MM.1S (cell line): Measurements from ENCODE around the gene TLR9.

Source experiments
- DNase-seq: peaks from one replicate; pipeline ENCODE4 v3.0.0-alpha.2; 2015
- H2AFZ ChIP-seq: fragments of 300-600 bp; sonication (generic); 2 replicates; pipeline ENCODE4 v1.6.0; 2016; ENCODE audit warnings: antibody characterized with exemption, low read length
- H3F3A ChIP-seq: fragments of 300-600 bp; sonication (generic); 2 replicates; pipeline ENCODE4 v1.6.1; 2016; ENCODE audit warnings: mild to moderate bottlenecking, antibody characterized with exemption, low read length, moderate library complexity, mixed read lengths; ENCODE audit not compliant: insufficient read depth
- H3K27ac ChIP-seq: fragments of 300-600 bp; sonication (generic); 2 replicates; pipeline ENCODE4 v1.5.1; 2016; ENCODE audit warnings: mild to moderate bottlenecking, low read length
- H3K27me3 ChIP-seq: fragments of 300-600 bp; sonication (generic); replicated peaks from 2 replicates; pipeline ENCODE4 v1.6.0; 2016; ENCODE audit warnings: low read length; ENCODE audit not compliant: insufficient read depth
- H3K36me3 ChIP-seq: fragments of 300-600 bp; sonication (generic); replicated peaks from 2 replicates; pipeline ENCODE4 v1.6.1; 2016; ENCODE audit warnings: mild to moderate bottlenecking, low read length, mixed read lengths; ENCODE audit not compliant: insufficient read depth
- H3K4me1 ChIP-seq: fragments of 300-600 bp; sonication (generic); 2 replicates; pipeline ENCODE4 v1.6.1; 2016; ENCODE audit warnings: low read length, mixed read lengths
- H3K4me2 ChIP-seq: fragments of 300-600 bp; sonication (generic); 2 replicates; pipeline ENCODE4 v1.6.0; 2016; ENCODE audit warnings: low read depth, low read length
- H3K4me3 ChIP-seq: fragments of 300-600 bp; sonication (generic); 2 replicates; pipeline ENCODE4 v1.5.1; 2016; ENCODE audit warnings: low read length, mixed read lengths
- H3K79me2 ChIP-seq: fragments of 300-600 bp; sonication (generic); 2 replicates; pipeline ENCODE4 v1.6.1; 2016; ENCODE audit warnings: mixed run types, low read length, mixed read lengths
- H3K9ac ChIP-seq: fragments of 300-600 bp; sonication (generic); 2 replicates; pipeline ENCODE4 v1.6.1; 2016; ENCODE audit warnings: low read length, mixed read lengths
- H3K9me2 ChIP-seq: fragments of 300-600 bp; sonication (generic); replicated peaks from 2 replicates; pipeline ENCODE4 v1.6.1; 2016; ENCODE audit warnings: mild to moderate bottlenecking, low read length, mixed read lengths; ENCODE audit not compliant: insufficient read depth
- H3K9me3 ChIP-seq: fragments of 300-600 bp; sonication (generic); replicated peaks from 2 replicates; pipeline ENCODE4 v1.6.1; 2016; ENCODE audit warnings: mild to moderate bottlenecking, low read length, mixed read lengths; ENCODE audit not compliant: insufficient read depth
- H4K20me1 ChIP-seq: fragments of 300-600 bp; sonication (generic); 2 replicates; pipeline ENCODE4 v1.6.1; 2016; ENCODE audit warnings: mild to moderate bottlenecking, low read length, moderate library complexity, mixed read lengths; ENCODE audit not compliant: insufficient read depth
- CTCF ChIP-seq: fragments of 300-600 bp; sonication (generic); IDR thresholded peaks from 2 replicates; pipeline ENCODE4 v1.5.1; 2016; ENCODE audit warnings: antibody characterized with exemption, low read length, mixed read lengths
- EZH2 ChIP-seq: fragments of 300-600 bp; sonication (generic); optimal IDR thresholded peaks from 2 replicates; pipeline ENCODE3; 2017; ENCODE audit warnings: low read depth, mild to moderate bottlenecking, antibody characterized with exemption, low read length, mixed read lengths
- EZH2phosphoT487 ChIP-seq: fragments of 300-600 bp; sonication (generic); IDR thresholded peaks from 2 replicates; pipeline ENCODE4 v1.6.1; 2018; ENCODE audit warnings: antibody characterized with exemption, low read length

TLR9 gene

GRCh38 chr3:52248165-52248541 is 22.7 kb upstream of the TLR9 start:
- H3K9ac ChIP-seq = no peak overlapping the region
- TF ChIP-seq CTCF (no peak), EZH2phosphoT487 (no peak), EZH2 (no peak)

GRCh38 chr3:52247409-52248164 is 22.1 kb upstream of the TLR9 start:
- TF ChIP-seq EZH2 = no peak
- TF ChIP-seq EZH2phosphoT487 = no peak
- TF ChIP-seq CTCF = no peak

More at GRCh38 chr3:52248165-52248541, 22.7 kb upstream of the TLR9 start:
- Histone ChIP-seq H2AFZ (no peak overlapping the region), H3K36me3 (no peaks in the 10 kb centered on the region), H3K9me3 (no peaks in the 10 kb centered on the region), H3K79me2 (peaks cover 6% of the 10 kb centered on the region; the same call in 1 of the 2 replicates), H3K27me3 (no peaks in the 10 kb centered on the region), H3K9me2 (no peaks in the 10 kb centered on the region), H3K4me2 (no peak overlapping the region), H4K20me1 (no peaks in the 10 kb centered on the region), H3K27ac (no peak overlapping the region), H3K4me3 (no peak overlapping the region), H3F3A (peaks cover 15% of the 10 kb centered on the region), H3K4me1 (peaks cover 14% of the 10 kb centered on the region)
- no peak for DNase-seq

GRCh38 chr3:52246728-52247408 is 21.4 kb upstream of the TLR9 start:
- Histone ChIP-seq H3K27ac (no peak overlapping the region), H3K4me3 (no peak overlapping the region), H3K9ac (no peak overlapping the region)

More at GRCh38 chr3:52247409-52248164, 22.1 kb upstream of the TLR9 start:
- Histone ChIP-seq H4K20me1 (no peaks in the 10 kb centered on the region), H3K27ac (no peak overlapping the region), H3K4me1 (peaks cover 8% of the 10 kb centered on the region; the same call in 1 of the 2 replicates), H3K9me3 (no peaks in the 10 kb centered on the region), H3K4me3 (no peak overlapping the region), H3F3A (peaks cover 15% of the 10 kb centered on the region), H3K36me3 (no peaks in the 10 kb centered on the region), H3K27me3 (no peaks in the 10 kb centered on the region), H3K79me2 (peaks cover 5% of the 10 kb centered on the region; the same call in 1 of the 2 replicates), H3K9ac (no peak overlapping the region), H3K4me2 (no peak overlapping the region), H2AFZ (no peak overlapping the region), H3K9me2 (no peaks in the 10 kb centered on the region)
- DNase-seq = no peak

More at GRCh38 chr3:52246728-52247408, 21.4 kb upstream of the TLR9 start:
- peaks cover 2% of the 10 kb centered on the region; the same call in 1 of the 2 replicates for H3K79me2 ChIP-seq
- H3K27me3 ChIP-seq = no peaks in the 10 kb centered on the region
- no peak overlapping the region; the same call in 1 of the 2 replicates for H3K4me2 ChIP-seq
- TF ChIP-seq EZH2 = no peak
- TF ChIP-seq EZH2phosphoT487 = no peak
- TF ChIP-seq CTCF = no peak
- no peaks in the 10 kb centered on the region for H4K20me1 ChIP-seq
- H3F3A ChIP-seq = peaks cover 17% of the 10 kb centered on the region
- no peak for DNase-seq
- no peaks in the 10 kb centered on the region for H3K36me3 ChIP-seq
- no peaks in the 10 kb centered on the region for H3K9me2 ChIP-seq
- H2AFZ ChIP-seq = no peak overlapping the region
- peaks cover 6% of the 10 kb centered on the region; the same call in 1 of the 2 replicates for H3K4me1 ChIP-seq
- H3K9me3 ChIP-seq = no peaks in the 10 kb centered on the region
